ENCODE data around the gene KLK3. TPM values are rescaled to one million over a fixed set of nuclear protein-coding genes. Genes with fewer than 3 reads are reported as not detected.

Gene KLK3
- total RNA-seq, 2 donors from 2014 or later: not detected

GRCh38 chr19:50820549-50821247 lies 34.0 kb upstream of the KLK3 start:
- DNase-seq (ENCODE audit: low spot score) (no peak), ATAC-seq (ENCODE audit: insufficient number of reproducible peaks, low FRiP score, low read depth) (no peak)
- no peak overlapping the region for H3K4me3 ChIP-seq
- no peaks in the 10 kb centered on the region for H3K36me3 ChIP-seq
- no peaks in the 10 kb centered on the region for H3K4me1 ChIP-seq (ENCODE audit: control insufficient read depth in 1 of 2, low read depth in 2 of 2)
- H3K27me3 ChIP-seq (replicated peaks; ENCODE audit: insufficient read depth): no peaks in the 10 kb centered on the region
- H3K27ac ChIP-seq: no peak overlapping the region
- H3K9me3 ChIP-seq: no peaks in the 10 kb centered on the region
- no peak for TF ChIP-seq CTCF (IDR thresholded peaks at IDR 0.05)

- no peaks in the 10 kb centered on the region for H3K27me3 ChIP-seq (replicated peaks; ENCODE audit: insufficient read depth)
- TF ChIP-seq CTCF (IDR thresholded peaks at IDR 0.05): no peak
- no peak for ATAC-seq (ENCODE audit: insufficient number of reproducible peaks, low FRiP score, low read depth)
These were observed 33.5 kb upstream of the KLK3 start for GRCh38 chr19:50821248-50821612.

GRCh38 chr19:50821622-50822021 lies 33.1 kb upstream of the KLK3 start:
- ATAC-seq (ENCODE audit: insufficient number of reproducible peaks, low FRiP score, low read depth) (no peak), DNase-seq (ENCODE audit: low spot score) (no peak)
- TF ChIP-seq CTCF (IDR thresholded peaks at IDR 0.05): no peak
- H3K4me1 ChIP-seq (ENCODE audit: control insufficient read depth in 1 of 2, low read depth in 2 of 2): no peaks in the 10 kb centered on the region
- H3K27me3 ChIP-seq (replicated peaks; ENCODE audit: insufficient read depth): no peaks in the 10 kb centered on the region
- no peaks in the 10 kb centered on the region for H3K9me3 ChIP-seq
- no peak overlapping the region for H3K27ac ChIP-seq
- H3K4me3 ChIP-seq: no peak overlapping the region
- H3K36me3 ChIP-seq: no peaks in the 10 kb centered on the region

More at GRCh38 chr19:50821248-50821612, 33.5 kb upstream of the KLK3 start:
- Histone ChIP-seq H3K9me3 (no peaks in the 10 kb centered on the region), H3K4me1 (ENCODE audit: control insufficient read depth in 1 of 2, low read depth in 2 of 2) (no peaks in the 10 kb centered on the region), H3K27ac (no peak overlapping the region), H3K4me3 (no peak overlapping the region), H3K36me3 (no peaks in the 10 kb centered on the region)
- no peak for DNase-seq (ENCODE audit: low spot score)

- DNase-seq (ENCODE audit: low spot score): no peak
- Histone ChIP-seq H3K4me3 (no peak overlapping the region), H3K4me1 (ENCODE audit: control insufficient read depth in 1 of 2, low read depth in 2 of 2) (no peaks in the 10 kb centered on the region), H3K36me3 (no peaks in the 10 kb centered on the region), H3K27ac (no peak overlapping the region), H3K9me3 (no peaks in the 10 kb centered on the region), H3K27me3 (replicated peaks; ENCODE audit: insufficient read depth) (no peaks in the 10 kb centered on the region)
- TF ChIP-seq CTCF (IDR thresholded peaks at IDR 0.05): no peak
- no peak for ATAC-seq (ENCODE audit: insufficient number of reproducible peaks, low FRiP score, low read depth)
These were observed 32.0 kb upstream of the KLK3 start for GRCh38 chr19:50822661-50823208.

- H3K4me3 ChIP-seq: no peak within 1 kb of the TSS
- no peaks in the 10 kb centered on the region for H3K36me3 ChIP-seq
- no peak for ATAC-seq (ENCODE audit: insufficient number of reproducible peaks, low FRiP score, low read depth)
- H3K4me1 ChIP-seq (ENCODE audit: control insufficient read depth in 1 of 2, low read depth in 2 of 2): no peaks in the 10 kb centered on the region
- DNase-seq (ENCODE audit: low spot score): no peak
- no peaks in the 10 kb centered on the region for H3K27me3 ChIP-seq (replicated peaks; ENCODE audit: insufficient read depth)
- no peak within 1 kb of the TSS for H3K27ac ChIP-seq
- TF ChIP-seq CTCF (IDR thresholded peaks at IDR 0.05): no peak
- no peaks in the 10 kb centered on the region for H3K9me3 ChIP-seq
These were observed 31.2 kb upstream of the KLK3 start, which contains the start of gene KLK1 for GRCh38 chr19:50823389-50824042. Gene KLK1 (minus strand): TSS chr19:50823787. CDS start chr19:50823748, 39 bp downstream.

Data from thoracic aorta (tissue), 2 donors.